ENCODE data around the gene SYT17.

SYT17 gene

GRCh38 chr16:19174478-19174877 is 6.4 kb downstream of the SYT17 start:
- Histone ChIP-seq H3K27ac (ENCODE audit: low read depth, low read length, severe bottlenecking) (no peak overlapping the region), H3K36me3 (ENCODE audit: control insufficient read depth, insufficient read depth, low read length) (peaks cover 28% of the 10 kb centered on the region), H3K9me3 (ENCODE audit: control insufficient read depth, low read length) (no peaks in the 10 kb centered on the region), H3K4me3 (ENCODE audit: extremely low read depth, insufficient read depth, low read length, poor library complexity, severe bottlenecking) (no peak overlapping the region), H3K4me1 (ENCODE audit: control insufficient read depth, insufficient read depth, low read length, poor library complexity, severe bottlenecking) (no peaks in the 10 kb centered on the region)
- WGBS, 2 experiments (ENCODE audit: insufficient coverage in 2 of 2), result 100% methylated on average over 1 to 2 of the region's 3 CpGs

GRCh38 chr16:19175492-19176262 is 7.6 kb downstream of the SYT17 start:
- Histone ChIP-seq H3K27ac (ENCODE audit: low read depth, low read length, severe bottlenecking) (no peak overlapping the region), H3K4me3 (ENCODE audit: extremely low read depth, insufficient read depth, low read length, poor library complexity, severe bottlenecking) (no peak overlapping the region), H3K36me3 (ENCODE audit: control insufficient read depth, insufficient read depth, low read length) (peaks cover 34% of the 10 kb centered on the region), H3K4me1 (ENCODE audit: control insufficient read depth, insufficient read depth, low read length, poor library complexity, severe bottlenecking) (no peaks in the 10 kb centered on the region), H3K9me3 (ENCODE audit: control insufficient read depth, low read length) (no peaks in the 10 kb centered on the region)
- 89 to 100% methylated on average over 5 to 6 of the region's 9 CpGs for WGBS, 2 experiments (ENCODE audit: insufficient coverage in 2 of 2)

- peaks cover 47% of the 10 kb centered on the region for H3K36me3 ChIP-seq (ENCODE audit: control insufficient read depth, insufficient read depth, low read length)
- no peaks in the 10 kb centered on the region for H3K4me1 ChIP-seq (ENCODE audit: control insufficient read depth, insufficient read depth, low read length, poor library complexity, severe bottlenecking)
- no peaks in the 10 kb centered on the region for H3K9me3 ChIP-seq (ENCODE audit: control insufficient read depth, low read length)
- no peak overlapping the region for H3K4me3 ChIP-seq (ENCODE audit: extremely low read depth, insufficient read depth, low read length, poor library complexity, severe bottlenecking)
- 91 to 96% methylated on average over 5 of the region's 5 CpGs for WGBS, 2 experiments (ENCODE audit: insufficient coverage in 2 of 2)
- H3K27ac ChIP-seq (ENCODE audit: low read depth, low read length, severe bottlenecking), result no peak overlapping the region
Measured at GRCh38 chr16:19177111-19177739, 9.2 kb downstream of the SYT17 start.

- Histone ChIP-seq H3K4me3 (ENCODE audit: extremely low read depth, insufficient read depth, low read length, poor library complexity, severe bottlenecking) (no peak overlapping the region), H3K36me3 (ENCODE audit: control insufficient read depth, insufficient read depth, low read length) (peaks cover 54% of the 10 kb centered on the region), H3K4me1 (ENCODE audit: control insufficient read depth, insufficient read depth, low read length, poor library complexity, severe bottlenecking) (no peaks in the 10 kb centered on the region), H3K9me3 (ENCODE audit: control insufficient read depth, low read length) (no peaks in the 10 kb centered on the region), H3K27ac (ENCODE audit: low read depth, low read length, severe bottlenecking) (no peak overlapping the region)
- WGBS, 2 experiments (ENCODE audit: insufficient coverage in 2 of 2), result 71 to 76% methylated on average over 13 to 21 of the region's 27 CpGs
Measured at GRCh38 chr16:19179546-19180490, 11.8 kb downstream of the SYT17 start.

- H3K36me3 ChIP-seq (ENCODE audit: control insufficient read depth, insufficient read depth, low read length), result peaks cover 53% of the 10 kb centered on the region
- H3K9me3 ChIP-seq (ENCODE audit: control insufficient read depth, low read length), result no peaks in the 10 kb centered on the region
- WGBS, 2 experiments (ENCODE audit: insufficient coverage in 2 of 2), result 96 to 97% methylated on average over 4 of the region's 4 CpGs
- H3K27ac ChIP-seq (ENCODE audit: low read depth, low read length, severe bottlenecking), result no peak overlapping the region
- no peaks in the 10 kb centered on the region for H3K4me1 ChIP-seq (ENCODE audit: control insufficient read depth, insufficient read depth, low read length, poor library complexity, severe bottlenecking)
- H3K4me3 ChIP-seq (ENCODE audit: extremely low read depth, insufficient read depth, low read length, poor library complexity, severe bottlenecking), result no peak overlapping the region
Measured at GRCh38 chr16:19180741-19181140, 12.7 kb downstream of the SYT17 start.

- WGBS, 2 experiments (ENCODE audit: insufficient coverage in 2 of 2), result 90 to 96% methylated on average over 3 to 6 of the region's 6 CpGs
- no peaks in the 10 kb centered on the region for H3K4me1 ChIP-seq (ENCODE audit: control insufficient read depth, insufficient read depth, low read length, poor library complexity, severe bottlenecking)
- H3K36me3 ChIP-seq (ENCODE audit: control insufficient read depth, insufficient read depth, low read length), result peaks cover 62% of the 10 kb centered on the region
- no peak overlapping the region for H3K27ac ChIP-seq (ENCODE audit: low read depth, low read length, severe bottlenecking)
- no peak overlapping the region for H3K4me3 ChIP-seq (ENCODE audit: extremely low read depth, insufficient read depth, low read length, poor library complexity, severe bottlenecking)
- H3K9me3 ChIP-seq (ENCODE audit: control insufficient read depth, low read length), result no peaks in the 10 kb centered on the region
Measured at GRCh38 chr16:19182481-19182880, 14.4 kb downstream of the SYT17 start.

- H3K4me1 ChIP-seq (ENCODE audit: control insufficient read depth, insufficient read depth, low read length, poor library complexity, severe bottlenecking), result no peaks in the 10 kb centered on the region
- no peak overlapping the region for H3K27ac ChIP-seq (ENCODE audit: low read depth, low read length, severe bottlenecking)
- no peaks in the 10 kb centered on the region for H3K9me3 ChIP-seq (ENCODE audit: control insufficient read depth, low read length)
- WGBS, 2 experiments (ENCODE audit: insufficient coverage in 2 of 2), result 93 to 98% methylated on average over 5 to 6 of the region's 6 CpGs
- no peak overlapping the region for H3K4me3 ChIP-seq (ENCODE audit: extremely low read depth, insufficient read depth, low read length, poor library complexity, severe bottlenecking)
- H3K36me3 ChIP-seq (ENCODE audit: control insufficient read depth, insufficient read depth, low read length), result peaks cover 66% of the 10 kb centered on the region
Measured at GRCh38 chr16:19183187-19183586, 15.1 kb downstream of the SYT17 start.

- 87 to 100% methylated on average over 4 of the region's 9 CpGs for WGBS, 2 experiments (ENCODE audit: insufficient coverage in 2 of 2)
- no peak overlapping the region for H3K27ac ChIP-seq (ENCODE audit: low read depth, low read length, severe bottlenecking)
- peaks cover 64% of the 10 kb centered on the region for H3K36me3 ChIP-seq (ENCODE audit: control insufficient read depth, insufficient read depth, low read length)
- no peaks in the 10 kb centered on the region for H3K9me3 ChIP-seq (ENCODE audit: control insufficient read depth, low read length)
- H3K4me1 ChIP-seq (ENCODE audit: control insufficient read depth, insufficient read depth, low read length, poor library complexity, severe bottlenecking), result no peaks in the 10 kb centered on the region
- H3K4me3 ChIP-seq (ENCODE audit: extremely low read depth, insufficient read depth, low read length, poor library complexity, severe bottlenecking), result no peak overlapping the region
Measured at GRCh38 chr16:19184823-19185509, 16.9 kb downstream of the SYT17 start.

GRCh38 chr16:19185510-19185851 is 17.4 kb downstream of the SYT17 start:
- Histone ChIP-seq H3K4me3 (ENCODE audit: extremely low read depth, insufficient read depth, low read length, poor library complexity, severe bottlenecking) (no peak overlapping the region), H3K9me3 (ENCODE audit: control insufficient read depth, low read length) (no peaks in the 10 kb centered on the region), H3K36me3 (ENCODE audit: control insufficient read depth, insufficient read depth, low read length) (peaks cover 59% of the 10 kb centered on the region), H3K4me1 (ENCODE audit: control insufficient read depth, insufficient read depth, low read length, poor library complexity, severe bottlenecking) (no peaks in the 10 kb centered on the region), H3K27ac (ENCODE audit: low read depth, low read length, severe bottlenecking) (no peak overlapping the region)
- WGBS, 2 experiments (ENCODE audit: insufficient coverage in 2 of 2), result 92 to 97% methylated on average over 7 to 8 of the region's 8 CpGs

GRCh38 chr16:19186408-19186807 is 18.4 kb downstream of the SYT17 start:
- Histone ChIP-seq H3K4me3 (ENCODE audit: extremely low read depth, insufficient read depth, low read length, poor library complexity, severe bottlenecking) (no peak overlapping the region), H3K9me3 (ENCODE audit: control insufficient read depth, low read length) (no peaks in the 10 kb centered on the region), H3K4me1 (ENCODE audit: control insufficient read depth, insufficient read depth, low read length, poor library complexity, severe bottlenecking) (no peaks in the 10 kb centered on the region), H3K36me3 (ENCODE audit: control insufficient read depth, insufficient read depth, low read length) (peaks cover 53% of the 10 kb centered on the region), H3K27ac (ENCODE audit: low read depth, low read length, severe bottlenecking) (no peak overlapping the region)
- 83 to 93% methylated on average over 5 of the region's 6 CpGs for WGBS, 2 experiments (ENCODE audit: insufficient coverage in 2 of 2)

Measured in mesodermal cell (in vitro differentiated cells).